Measurements from ENCODE around the gene KLK6. TPM values are rescaled to one million over a fixed set of nuclear protein-coding genes. Genes with fewer than 3 reads are reported as not detected.
A peak's percentile ranks its signal among the peaks of the same experiment; 100 is the strongest.

The KLK6 gene
- not detected for total RNA-seq
- long read RNA-seq = 0 reads

GRCh38 chr19:50969413-50969760, at the start of gene KLK6:
TSS of gene KLK6 (minus strand) at chr19:50969591. CDS start at chr19:50968104, 1,487 bp downstream.
- peak; percentile 8 for ATAC-seq
- DNase-seq = no peak
- no peaks in the 10 kb centered on the region for H3K9me3 ChIP-seq
- no peak within 1 kb of the TSS for H3K27ac ChIP-seq
- no peak within 1 kb of the TSS for H3K4me3 ChIP-seq
- intact Hi-C loops (cut with DNase I) = no loop called here
- no peaks in the 10 kb centered on the region for H3K4me1 ChIP-seq
- H3K27me3 ChIP-seq = peaks cover 17% of the 10 kb centered on the region
- no peaks in the 10 kb centered on the region for H3K36me3 ChIP-seq
- no peak for TF ChIP-seq CTCF (IDR thresholded peaks at IDR 0.05)

GRCh38 chr19:51018745-51019543, 49.6 kb upstream of the KLK6 start:
- peak; percentile 34 for ATAC-seq
- intact Hi-C loops (cut with DNase I) = no loop called here
- no peak overlapping the region for H3K27ac ChIP-seq

GRCh38 chr19:51016798-51017683, 47.6 kb upstream of the KLK6 start:
- Histone ChIP-seq H3K9me3 (no peaks in the 10 kb centered on the region), H3K27me3 (peaks cover 55% of the 10 kb centered on the region), H3K27ac (no peak overlapping the region), H3K4me1 (peaks cover 12% of the 10 kb centered on the region), H3K4me3 (no peak overlapping the region), H3K36me3 (no peaks in the 10 kb centered on the region)
- TF ChIP-seq CTCF (IDR thresholded peaks at IDR 0.05) = peak; percentile 39
- ATAC-seq = peak; percentile 58
- intact Hi-C loops (cut with DNase I) = no loop called here
- DNase-seq = no peak

More at GRCh38 chr19:51018745-51019543, 49.6 kb upstream of the KLK6 start:
- Histone ChIP-seq H3K4me1 (peaks cover 12% of the 10 kb centered on the region), H3K36me3 (no peaks in the 10 kb centered on the region), H3K4me3 (peak overlapping the region; percentile 37), H3K9me3 (no peaks in the 10 kb centered on the region), H3K27me3 (peaks cover 60% of the 10 kb centered on the region)
- no peak for TF ChIP-seq CTCF (IDR thresholded peaks at IDR 0.05)
- DNase-seq = no peak

- Histone ChIP-seq H3K27ac (no peak overlapping the region), H3K9me3 (no peaks in the 10 kb centered on the region), H3K36me3 (no peaks in the 10 kb centered on the region), H3K4me1 (peaks cover 12% of the 10 kb centered on the region), H3K27me3 (peaks cover 55% of the 10 kb centered on the region), H3K4me3 (no peak overlapping the region)
- ATAC-seq = no peak
- no peak for TF ChIP-seq CTCF (IDR thresholded peaks at IDR 0.05)
- intact Hi-C loops (cut with DNase I) = no loop called here
- DNase-seq = no peak
Observed at GRCh38 chr19:51015691-51016267, 46.4 kb upstream of the KLK6 start.

GRCh38 chr19:51014242-51014641, 44.9 kb upstream of the KLK6 start:
- Histone ChIP-seq H3K4me1 (peaks cover 6% of the 10 kb centered on the region), H3K4me3 (no peak overlapping the region), H3K36me3 (no peaks in the 10 kb centered on the region), H3K9me3 (no peaks in the 10 kb centered on the region), H3K27ac (no peak overlapping the region), H3K27me3 (peaks cover 50% of the 10 kb centered on the region)
- no peak for DNase-seq
- TF ChIP-seq CTCF (IDR thresholded peaks at IDR 0.05) = no peak
- no peak for ATAC-seq
- intact Hi-C loops (cut with DNase I) = no loop called here
